Measurements from ENCODE around the gene TNFRSF8. TPM values are rescaled to one million over a fixed set of nuclear protein-coding genes. Genes with fewer than 3 reads are reported as not detected.
A peak's percentile ranks its signal among the peaks of the same experiment; 100 is the strongest.

TNFRSF8 gene
- total RNA-seq, 1 experiment from 2014 or later, result 13.4 TPM

DNA sequence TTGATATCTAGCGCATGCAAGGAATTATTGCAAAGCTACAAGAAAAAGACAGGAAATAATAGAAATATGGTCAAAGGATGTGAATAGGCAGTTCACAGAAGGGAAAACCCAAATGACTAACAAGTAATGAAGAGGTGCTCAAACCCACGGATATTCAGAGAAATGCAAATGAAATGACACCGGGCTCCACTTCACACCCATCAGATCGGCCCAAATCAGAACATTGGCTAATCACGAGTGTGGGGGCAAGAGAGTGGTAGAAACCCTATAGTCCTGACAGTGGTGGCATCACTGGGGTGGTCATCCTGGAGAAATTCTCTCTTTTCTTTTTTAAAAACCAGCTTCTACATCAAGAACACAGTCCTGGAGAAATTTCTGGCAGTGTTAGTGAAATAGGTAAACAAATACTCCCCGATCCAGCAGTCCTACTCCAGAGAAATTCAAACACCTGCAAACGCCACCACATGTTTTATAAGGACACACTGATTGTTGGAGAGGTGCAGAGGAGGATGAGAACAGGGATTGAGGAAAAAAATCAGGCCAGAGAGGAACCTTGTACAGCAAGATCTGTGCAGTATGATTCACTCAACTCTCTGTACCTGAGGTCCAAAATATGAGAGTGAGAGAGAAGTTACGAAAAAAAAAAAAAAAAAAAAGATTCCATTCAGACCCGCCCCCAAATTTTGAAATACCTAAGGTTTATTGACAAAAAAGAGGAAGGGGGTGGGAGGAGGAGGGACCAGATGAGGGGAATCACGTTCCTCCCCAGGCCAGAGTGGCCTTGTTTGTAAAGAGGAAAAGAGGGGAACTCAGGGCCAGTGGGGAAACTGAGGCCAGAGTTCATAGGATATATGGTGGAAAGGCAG, 94.5 kb downstream of the TNFRSF8 start:
- DNase-seq (ENCODE audit: low read depth), result no peak

DNA sequence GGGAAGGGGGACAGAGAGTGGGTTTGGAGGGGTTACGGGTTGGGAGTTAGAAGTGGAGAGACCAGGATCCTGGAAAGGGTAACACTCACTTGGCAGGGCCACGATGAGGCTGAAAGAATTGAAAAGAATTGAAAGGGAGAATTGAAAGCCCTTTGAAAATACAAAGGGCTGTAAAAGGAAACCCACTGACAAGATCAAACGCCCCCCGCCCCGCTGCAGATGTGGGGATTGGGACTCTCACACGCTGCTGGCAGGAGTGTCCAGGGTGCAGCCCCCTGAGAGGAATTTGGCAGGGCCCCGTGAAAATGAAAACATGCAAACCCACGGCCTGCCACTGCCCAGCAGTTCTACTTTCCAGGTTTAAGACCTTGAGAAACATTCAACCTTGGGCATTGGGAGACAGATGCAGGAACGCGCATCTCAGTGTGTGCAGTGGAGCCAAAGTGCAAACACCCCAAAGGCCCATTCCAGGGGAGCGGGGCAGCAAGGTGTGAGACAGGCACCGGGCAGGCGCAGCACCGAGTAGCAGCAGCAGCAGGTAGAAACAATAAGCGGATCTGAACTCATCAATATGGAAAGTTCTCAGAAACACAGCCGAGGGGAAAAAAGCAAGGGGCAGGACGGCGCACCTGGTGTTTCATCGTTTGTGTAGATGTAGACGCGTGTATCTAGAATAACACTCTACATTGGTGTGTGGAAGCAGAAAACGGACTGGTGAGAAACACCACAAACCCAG, 95.4 kb downstream of the TNFRSF8 start:
- no peak for DNase-seq (ENCODE audit: low read depth)

DNA sequence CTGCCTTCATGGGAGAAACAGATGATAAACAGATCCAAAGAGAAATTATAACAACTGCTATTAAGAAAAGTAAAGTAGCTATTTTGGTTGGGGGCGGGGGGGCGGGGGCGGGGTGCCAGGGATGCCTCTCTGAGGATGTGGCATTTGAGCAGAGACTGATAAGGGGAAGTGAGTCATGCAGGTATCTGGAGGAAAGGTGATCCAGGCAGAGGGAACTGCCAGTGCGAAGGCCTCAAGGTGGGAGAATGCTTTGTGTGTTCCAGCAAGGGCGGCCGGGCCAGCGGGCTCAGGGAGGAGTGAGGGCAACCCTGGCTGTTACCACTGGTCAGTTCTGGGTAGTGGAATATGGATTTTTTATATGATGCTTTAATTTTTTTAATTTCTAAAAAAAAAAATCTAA, 96.7 kb downstream of the TNFRSF8 start:
- DNase-seq (ENCODE audit: low read depth), result no peak

DNA sequence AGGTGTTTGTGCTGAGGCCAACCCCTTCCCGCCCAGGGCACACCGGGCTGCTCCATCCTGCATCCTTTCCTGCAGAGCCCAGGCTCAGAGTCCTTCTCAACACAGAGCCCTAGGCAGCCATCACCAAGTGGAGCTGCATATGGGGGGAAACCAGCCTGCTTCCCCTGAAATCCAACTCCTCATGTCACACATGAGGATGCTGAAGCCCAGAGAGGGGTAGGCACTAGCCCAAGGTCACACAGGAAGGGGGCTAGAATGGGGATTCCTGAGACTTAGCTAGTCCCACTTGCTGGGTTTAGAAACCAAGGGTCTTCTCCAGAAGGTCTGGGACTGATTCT, 98.2 kb downstream of the TNFRSF8 start:
- no peak for DNase-seq (ENCODE audit: low read depth)

DNA sequence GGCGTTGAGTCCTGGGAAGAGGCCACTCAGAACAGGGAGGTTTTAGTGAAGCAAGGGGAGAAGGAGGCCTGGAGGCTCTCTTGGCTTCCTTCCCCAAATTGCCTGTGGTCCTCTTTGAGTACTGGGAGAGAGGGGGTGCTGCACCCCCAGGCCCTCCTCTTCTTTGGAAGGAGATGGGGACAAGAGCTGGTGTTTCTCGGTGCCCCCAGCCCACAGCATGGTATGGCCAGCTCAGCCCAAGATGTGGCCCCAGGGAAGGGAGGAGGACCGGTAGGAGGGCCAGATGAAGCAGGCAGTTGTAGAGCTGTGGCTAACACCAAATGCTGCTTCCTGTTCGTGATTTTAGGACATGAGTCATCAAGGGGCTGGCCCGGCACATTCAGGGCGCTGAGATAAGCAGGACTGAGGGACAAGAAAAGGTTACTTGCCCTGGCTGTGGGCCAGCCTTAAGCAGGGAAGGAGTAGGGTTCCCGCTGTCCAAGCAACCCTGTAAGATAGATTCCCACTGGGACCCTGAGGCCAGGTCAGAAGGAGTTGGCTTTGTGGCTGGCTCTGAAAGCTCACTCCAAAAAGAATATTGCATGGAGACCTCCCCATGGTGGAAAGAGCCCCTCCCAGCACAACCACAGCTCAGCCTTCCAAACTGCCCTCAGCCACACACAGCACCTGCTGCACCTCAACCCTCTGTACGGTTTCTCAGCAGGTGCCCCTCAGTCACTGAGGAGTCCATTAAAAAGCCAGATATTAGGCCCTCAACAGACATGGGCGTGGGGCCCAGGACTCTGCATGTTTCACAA, 98.8 kb downstream of the TNFRSF8 start:
- peak; percentile 97 for DNase-seq (ENCODE audit: low read depth)

DNA sequence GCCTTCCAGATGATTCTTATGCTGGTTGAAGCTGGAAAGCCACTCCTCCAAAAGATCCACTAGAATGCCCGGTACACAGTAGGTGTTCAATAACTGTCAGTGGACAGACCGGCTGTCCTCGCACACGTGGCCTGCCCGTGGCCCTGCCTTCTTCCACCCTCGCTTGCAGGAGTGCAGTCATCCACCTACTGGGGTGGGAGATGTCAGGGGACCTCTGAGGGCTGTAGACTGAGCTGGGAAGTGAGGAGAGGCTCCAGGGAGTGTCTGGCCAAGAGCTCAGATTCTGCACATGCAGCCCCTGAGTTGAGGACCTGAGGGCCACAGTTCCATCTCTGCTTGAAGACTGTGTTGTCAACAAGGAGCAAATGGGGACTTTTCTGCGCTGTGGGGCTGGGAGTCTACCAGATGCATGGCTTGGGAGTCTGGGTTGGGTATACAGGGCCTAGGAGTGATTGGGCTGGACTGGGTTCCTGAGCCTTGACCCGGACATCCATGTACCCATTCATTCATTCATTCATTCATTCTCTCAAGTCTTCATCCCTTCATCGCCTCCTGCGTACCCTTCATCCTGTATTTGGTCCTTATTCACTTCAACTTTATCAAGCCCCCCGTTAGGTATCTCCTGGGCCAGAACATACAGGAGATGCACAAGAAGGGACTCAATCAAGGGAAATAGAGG, 99.5 kb downstream of the TNFRSF8 start:
- no peak for DNase-seq (ENCODE audit: low read depth)

DNA sequence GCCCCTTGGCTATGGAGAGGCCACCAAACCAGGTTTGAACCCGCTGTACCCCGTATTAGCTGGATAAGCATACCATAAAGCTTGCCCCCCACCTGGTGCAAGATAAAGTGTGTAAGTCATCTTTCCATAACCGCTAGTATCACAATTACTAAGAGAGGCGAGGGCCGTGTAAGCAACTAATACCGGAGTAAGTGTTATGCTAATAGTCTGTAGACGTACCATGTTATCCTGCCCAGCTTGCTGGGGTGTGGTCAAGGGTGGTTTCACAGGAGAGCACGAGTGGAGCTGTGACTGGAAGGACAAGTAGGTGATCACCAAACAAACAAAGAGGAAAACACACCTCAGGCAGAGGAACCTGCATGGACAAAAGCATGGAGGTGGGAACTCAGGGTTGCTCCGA, 100.1 kb downstream of the TNFRSF8 start:
- DNase-seq (ENCODE audit: low read depth), result no peak

DNA sequence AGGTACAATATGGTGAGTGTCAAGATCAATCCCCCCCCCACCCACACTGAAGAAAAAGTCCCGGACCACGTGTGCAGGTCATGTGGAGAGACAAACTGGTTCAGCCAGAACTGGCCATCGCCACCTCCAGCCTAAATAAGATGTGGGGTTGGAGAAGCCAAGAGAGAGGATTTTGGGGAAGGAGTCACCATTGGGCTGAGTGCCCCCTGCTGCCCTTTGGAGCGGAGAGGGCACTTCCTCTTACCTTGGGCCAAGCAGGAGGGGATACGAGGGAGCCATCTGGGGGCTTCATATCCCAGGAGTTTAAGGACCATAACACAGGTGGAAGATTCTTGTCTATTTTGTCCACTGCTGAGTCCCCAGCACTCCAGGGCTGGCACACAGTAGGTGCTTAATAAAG, 101.1 kb downstream of the TNFRSF8 start:
- DNase-seq (ENCODE audit: low read depth), result no peak

DNA sequence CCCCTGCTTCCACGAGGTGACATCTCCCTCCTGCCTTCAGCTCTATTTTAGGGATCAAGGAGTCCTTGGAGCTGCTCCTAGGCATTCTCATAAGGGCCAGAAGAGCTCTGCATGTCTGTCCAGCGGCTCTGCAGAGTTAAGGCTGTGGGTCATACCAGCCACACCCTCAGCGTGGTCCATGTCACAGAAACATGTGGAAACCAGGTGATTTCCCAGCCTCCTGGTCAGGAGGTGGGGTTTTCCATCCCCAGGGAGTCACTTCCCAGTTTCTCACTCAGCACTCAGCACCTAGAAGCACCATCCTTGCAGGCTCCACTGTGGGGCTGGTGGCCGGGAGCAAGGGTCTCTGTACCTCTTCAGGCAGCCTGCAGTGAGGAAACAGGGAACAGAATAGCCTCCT, 102.2 kb downstream of the TNFRSF8 start:
- no peak for DNase-seq (ENCODE audit: low read depth)

DNA sequence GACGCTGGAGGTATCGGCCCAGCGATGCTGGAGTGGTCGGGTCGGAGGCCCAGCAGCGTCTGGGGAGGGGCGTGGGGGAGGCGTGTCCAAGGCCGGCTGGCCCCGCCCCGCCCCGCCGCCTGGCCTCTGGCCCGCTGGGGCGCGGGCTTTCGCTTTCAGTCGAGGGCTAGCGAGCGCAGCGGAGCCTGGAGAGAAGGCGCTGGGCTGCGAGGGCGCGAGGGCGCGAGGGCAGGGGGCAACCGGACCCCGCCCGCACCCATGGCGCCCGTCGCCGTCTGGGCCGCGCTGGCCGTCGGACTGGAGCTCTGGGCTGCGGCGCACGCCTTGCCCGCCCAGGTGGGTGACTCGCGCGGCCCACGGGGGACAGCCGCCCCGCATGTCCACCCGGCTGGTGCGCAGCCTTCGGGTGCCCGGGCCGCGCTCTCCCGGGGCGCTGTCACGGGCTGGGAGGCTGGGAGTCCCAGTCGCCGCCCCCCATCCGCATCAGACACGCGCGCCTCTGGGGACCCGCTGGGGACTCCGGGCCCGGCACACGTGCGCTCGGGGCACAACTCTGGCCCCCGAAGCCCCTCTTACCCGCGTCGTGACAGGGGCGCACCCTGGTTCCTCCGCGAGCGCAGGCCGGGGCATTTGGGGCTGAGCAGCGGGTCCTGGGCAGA, 103.9 kb downstream of the TNFRSF8 start, which contains the start of gene TNFRSF1B:
TSS of gene TNFRSF1B (plus strand) at position 158 of the 659 bp plus-strand sequence. CDS start at position 259, 101 bp downstream.
- DNase-seq (ENCODE audit: low read depth), result peak; percentile 72

DNA sequence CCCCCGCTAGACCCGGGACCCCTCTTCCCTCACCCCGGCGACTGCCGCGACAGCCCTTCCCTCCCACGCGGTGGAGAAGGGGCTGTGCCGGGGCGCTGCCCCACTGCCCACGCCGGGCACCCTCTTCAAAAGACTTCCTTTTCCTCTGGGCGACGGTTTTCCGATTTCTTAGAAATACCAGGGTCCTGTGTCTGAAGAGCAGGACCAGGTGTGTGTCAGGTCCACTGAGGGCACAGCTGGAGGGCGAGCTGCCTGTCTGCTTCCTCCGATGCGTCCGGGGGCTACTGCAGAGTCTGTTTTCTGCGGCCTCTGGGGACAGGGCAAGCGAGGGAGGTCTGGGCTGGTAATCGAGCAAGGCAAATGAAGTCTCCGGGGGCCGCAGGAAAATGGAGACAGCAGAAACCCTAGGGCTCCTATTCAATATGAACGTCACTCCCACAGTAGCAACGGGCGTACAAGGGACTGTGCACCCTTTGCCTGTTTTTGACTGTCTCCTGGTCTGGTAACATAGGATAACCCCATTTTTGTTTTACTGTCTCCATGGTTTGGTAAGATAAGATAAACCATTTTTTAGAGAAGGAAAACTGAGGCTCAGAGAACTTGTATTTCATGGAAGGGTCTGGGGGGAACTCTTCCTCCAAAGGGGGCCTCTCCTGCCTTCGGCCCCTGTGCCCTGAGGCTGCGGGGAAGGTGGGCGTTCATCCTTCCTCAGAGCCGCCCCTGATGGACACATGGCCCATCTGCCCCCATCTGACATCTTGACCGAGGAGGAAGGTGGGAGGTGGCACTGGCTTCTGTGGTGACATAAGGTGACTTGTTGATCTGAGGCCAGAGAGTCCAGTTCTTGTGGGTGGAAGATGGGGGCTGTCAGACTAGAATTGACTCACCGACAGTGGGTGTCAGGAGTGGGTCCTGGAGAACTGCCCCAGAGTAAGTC, 104.7 kb downstream of the TNFRSF8 start:
- DNase-seq (ENCODE audit: low read depth), result no peak

DNA sequence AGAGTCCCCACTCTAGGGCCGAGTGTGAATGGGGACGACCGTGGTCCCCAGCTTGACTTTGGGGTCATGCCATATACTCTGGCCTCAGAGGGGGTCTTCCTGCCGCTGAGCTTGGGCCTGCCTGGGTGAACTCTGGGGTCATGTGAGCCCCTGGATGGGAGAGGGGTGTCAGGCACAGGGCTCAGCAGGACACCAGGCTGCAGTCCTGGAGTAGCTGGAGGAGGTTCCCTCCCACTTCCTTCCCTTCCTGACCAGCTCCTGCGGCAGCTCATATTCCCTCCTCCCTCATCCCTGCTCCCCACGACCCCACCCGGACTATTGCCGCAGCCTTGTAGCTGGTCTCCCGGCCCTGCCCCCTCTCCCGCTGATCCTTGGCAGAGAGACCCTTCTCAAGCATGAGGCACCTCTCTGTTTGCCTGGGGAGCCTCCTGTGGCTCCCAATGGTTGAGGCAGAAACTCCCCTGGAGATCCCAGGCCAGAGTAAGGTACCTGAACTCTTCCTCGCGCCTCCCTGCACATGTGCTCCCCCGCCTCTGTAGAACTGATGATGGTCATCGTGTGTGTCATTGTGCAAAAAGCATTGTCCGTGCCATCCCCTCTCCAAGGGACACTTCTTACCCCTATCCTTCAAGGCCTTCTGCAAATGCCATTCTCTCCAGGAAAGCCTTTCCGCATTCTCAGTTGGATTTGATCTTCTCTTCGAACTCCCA, 105.5 kb downstream of the TNFRSF8 start:
- DNase-seq (ENCODE audit: low read depth), result no peak

DNA sequence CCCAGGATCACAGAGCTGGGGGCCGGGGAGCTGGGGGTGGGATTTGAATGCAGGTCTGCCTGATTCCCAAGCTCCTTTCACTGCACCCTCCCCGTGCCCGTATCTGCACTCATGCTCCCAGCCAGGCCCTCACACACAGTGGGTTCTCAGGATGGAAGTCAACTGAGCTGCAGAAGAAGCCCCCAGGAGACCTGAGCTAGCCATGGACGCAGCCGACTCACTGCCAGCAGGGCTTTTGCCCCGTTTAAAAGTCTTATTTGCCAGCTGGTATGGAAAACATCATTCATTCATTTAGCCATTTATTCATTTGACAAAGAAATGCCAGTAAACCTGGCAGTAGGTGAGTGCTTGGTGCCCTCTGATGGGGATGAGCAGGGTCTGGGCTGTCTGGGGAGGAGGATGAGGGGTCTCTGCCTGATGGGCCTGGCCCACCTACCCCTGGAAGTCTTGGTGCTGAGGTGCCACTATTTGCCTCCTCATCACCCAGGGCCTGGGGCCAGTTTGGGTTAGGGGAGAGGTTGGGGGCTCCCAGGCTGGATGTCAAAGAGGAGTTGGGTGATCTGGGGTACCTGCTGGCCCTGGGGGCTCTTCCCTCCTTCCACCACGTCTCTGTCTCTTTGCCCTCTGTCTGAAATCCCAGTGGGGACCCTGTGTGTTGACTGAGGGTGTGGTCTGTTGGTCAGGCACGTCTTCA, 106.5 kb downstream of the TNFRSF8 start:
- no peak for DNase-seq (ENCODE audit: low read depth)

DNA sequence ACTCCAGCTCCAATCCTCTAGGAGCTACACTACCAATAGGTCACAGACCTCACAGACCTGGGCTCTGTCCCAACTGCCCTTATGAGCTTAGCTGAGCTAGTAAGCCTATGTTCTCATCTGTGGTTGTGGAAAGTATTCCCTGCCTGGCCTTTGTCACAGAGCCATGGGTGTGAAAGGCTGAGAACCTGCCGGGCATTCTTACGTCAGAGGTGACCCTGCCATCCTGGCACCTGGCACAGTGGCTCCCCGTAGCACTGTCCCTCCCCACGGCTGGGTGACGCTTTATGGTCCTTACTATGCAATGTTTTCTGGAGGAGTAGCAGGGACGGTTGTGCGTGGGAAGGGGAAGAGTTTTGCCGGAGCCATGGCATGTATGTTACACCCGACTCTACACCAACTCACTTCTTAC, 107.2 kb downstream of the TNFRSF8 start:
- DNase-seq (ENCODE audit: low read depth), result no peak

DNA sequence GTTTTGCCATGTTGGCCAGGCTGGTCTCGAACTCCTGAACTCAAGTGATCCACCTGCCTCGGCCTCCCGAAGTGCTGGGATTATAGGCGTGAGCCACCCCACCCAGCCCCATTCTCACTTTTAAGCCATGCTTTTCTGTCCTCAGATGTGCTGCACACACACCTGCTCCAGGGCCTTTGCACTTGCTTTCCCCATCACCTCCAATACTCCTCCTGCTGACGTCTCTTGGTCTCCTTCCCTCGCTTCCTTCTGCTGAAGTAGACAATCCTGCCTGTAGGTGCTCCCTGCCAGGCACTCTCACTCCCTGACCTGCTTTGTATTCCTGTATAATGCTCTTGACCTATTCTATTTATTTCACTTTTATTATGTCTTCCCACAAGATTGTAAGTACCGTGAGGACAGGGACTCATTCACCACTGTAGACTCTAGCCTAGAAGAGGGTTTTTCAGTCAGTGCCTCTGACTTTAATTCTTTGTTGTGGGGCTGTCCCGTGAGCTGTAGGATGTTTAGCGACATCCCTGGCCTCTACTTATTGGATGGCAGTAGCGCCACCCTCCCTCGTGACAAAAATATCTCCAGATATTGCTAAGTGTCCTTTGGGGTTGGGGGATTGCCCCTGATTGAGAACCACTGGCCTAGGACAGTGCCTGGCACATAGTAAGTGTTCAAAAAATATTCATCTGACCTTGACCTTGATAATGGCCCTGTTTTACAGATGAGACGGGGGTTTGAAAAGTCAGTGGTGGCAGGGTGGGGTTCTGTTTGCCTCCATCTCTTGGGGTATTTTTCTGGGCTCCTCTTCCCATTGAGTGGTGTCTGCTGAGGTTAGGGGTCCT, 108.3 kb downstream of the TNFRSF8 start:
- no peak for DNase-seq (ENCODE audit: low read depth)

DNA sequence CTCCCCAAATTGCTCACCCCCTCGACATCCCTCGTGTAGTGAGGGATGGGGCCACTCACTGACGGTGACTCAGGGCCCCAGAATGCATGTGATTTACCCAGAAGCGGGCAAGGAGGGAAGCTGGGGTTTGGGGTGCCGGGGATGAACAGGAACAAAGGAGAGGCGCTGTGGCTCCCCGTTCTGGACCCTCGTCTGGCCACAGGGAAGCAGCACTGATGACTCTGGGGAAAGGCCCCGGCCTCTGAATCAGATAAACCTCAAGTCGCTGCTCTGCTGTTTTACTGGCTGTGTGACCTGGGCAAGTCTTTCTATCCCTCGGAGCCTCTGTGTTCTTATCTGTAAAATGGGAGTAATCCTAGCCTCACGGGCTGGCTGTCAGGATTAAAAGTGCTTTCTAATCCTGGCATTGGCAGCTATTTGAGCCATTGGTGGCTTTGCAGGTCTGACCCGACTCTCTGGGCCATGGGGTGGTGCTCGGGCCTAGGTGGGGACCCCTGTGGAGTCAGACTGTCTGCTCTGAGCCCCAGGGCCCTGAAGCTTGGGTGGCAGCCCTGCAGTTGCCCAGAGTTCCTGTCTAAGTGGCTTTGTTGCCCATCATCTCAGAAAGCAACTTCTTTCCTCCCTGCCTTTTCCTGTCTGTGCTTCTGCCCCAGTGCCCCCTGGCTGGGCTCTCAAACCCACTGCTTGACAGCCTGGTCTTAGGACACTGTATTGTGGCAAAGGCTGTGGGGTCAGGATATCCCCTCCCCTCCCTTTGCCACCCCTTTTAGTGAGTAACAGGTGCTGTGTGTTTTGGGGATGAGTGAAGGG, 109.1 kb downstream of the TNFRSF8 start:
- DNase-seq (ENCODE audit: low read depth), result no peak

DNA sequence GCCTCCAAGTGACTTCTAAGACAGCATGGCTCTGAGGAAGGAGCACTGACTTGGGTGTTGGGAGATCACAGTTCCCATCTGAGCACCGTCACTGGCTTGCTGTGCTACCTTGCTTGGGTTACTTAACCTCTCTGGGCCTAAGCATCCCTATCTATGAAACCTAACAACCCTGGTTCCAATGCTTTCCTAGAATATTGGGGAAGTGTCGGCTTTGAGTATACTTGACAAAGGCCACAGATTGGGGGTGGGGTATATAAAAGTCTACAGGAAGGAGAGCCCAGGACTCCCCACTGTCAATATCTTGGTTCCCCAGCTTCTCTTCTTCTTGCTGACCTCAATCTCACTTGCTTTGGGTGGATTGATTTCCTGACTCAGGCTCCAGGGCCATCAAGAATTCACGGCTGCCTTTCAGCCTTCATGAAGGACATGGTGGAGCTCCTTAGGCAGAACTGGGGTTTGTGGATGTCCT, 110.0 kb downstream of the TNFRSF8 start:
- no peak for DNase-seq (ENCODE audit: low read depth)

Measured in Daoy (cell line).